HepG2 (cell line): ENCODE results near the gene CYSRT1. TPM values are rescaled to one million over a fixed set of nuclear protein-coding genes. Genes with fewer than 3 reads are reported as not detected.

Experiments used
- ATF2 ChIP-seq: sonication (generic); formaldehyde crosslinking; IDR thresholded peaks from 2 replicates; pipeline ENCODE4 v1.4.0; 2020; ENCODE audit warnings: missing genetic modification reagents
- ATRX ChIP-seq: sonication (generic); formaldehyde crosslinking; IDR thresholded peaks from 2 replicates; pipeline ENCODE4 v1.4.0; 2020; ENCODE audit warnings: missing genetic modification reagents, borderline replicate concordance
- ELF3 ChIP-seq: IDR thresholded peaks from 2 replicates; pipeline ENCODE4 v1.6.1; 2016; ENCODE audit warnings: missing genetic modification reagents, missing compliant biosample characterization
- FOXA3 ChIP-seq: IDR thresholded peaks from 2 replicates; pipeline ENCODE4 v1.6.1; 2016; ENCODE audit warnings: missing genetic modification reagents, missing compliant biosample characterization
- GPBP1L1 ChIP-seq: sonication (generic); formaldehyde crosslinking; IDR thresholded peaks from 2 replicates; pipeline ENCODE4 v1.5.0; 2020; ENCODE audit warnings: mild to moderate bottlenecking, missing genetic modification reagents
- HDAC1 ChIP-seq: sonication (generic); formaldehyde crosslinking; IDR thresholded peaks from 2 replicates; pipeline ENCODE4 v1.5.1; 2020; ENCODE audit warnings: mild to moderate bottlenecking, missing genetic modification reagents
- KLF9 ChIP-seq: IDR thresholded peaks from 2 replicates; pipeline ENCODE4 v1.6.1; 2016; ENCODE audit warnings: low read depth
- MBNL3 ChIP-seq: fragments of 250-450 bp; sonication (Bioruptor Pico); conservative IDR thresholded peaks from 2 replicates; pipeline ENCODE4 v1.8.0; 2022; ENCODE audit warnings: mild to moderate bottlenecking, inconsistent platforms
- RAD21 ChIP-seq: fragments of 450-650 bp; formaldehyde crosslinking; IDR thresholded peaks from 2 replicates; pipeline ENCODE4 v1.5.0; 2020; ENCODE audit warnings: mild to moderate bottlenecking
- RFXANK ChIP-seq: IDR thresholded peaks from 2 replicates; pipeline ENCODE4 v1.6.1; 2016
- SIN3B ChIP-seq: fragments of 150-350 bp; IDR thresholded peaks from 2 replicates; pipeline ENCODE4 v1.6.1; 2014; ENCODE audit warnings: low read length
- SMAD1 ChIP-seq: sonication (generic); formaldehyde crosslinking; IDR thresholded peaks from 2 replicates; pipeline ENCODE4 v1.4.0; 2020; ENCODE audit warnings: missing genetic modification reagents, low read depth, mild to moderate bottlenecking, borderline replicate concordance
- ZNF124 ChIP-seq: sonication (generic); formaldehyde crosslinking; IDR thresholded peaks from 2 replicates; pipeline ENCODE4 v1.4.0; 2020; ENCODE audit warnings: missing genetic modification reagents
- ZNF20 ChIP-seq: sonication (generic); formaldehyde crosslinking; IDR thresholded peaks from 2 replicates; pipeline ENCODE4 v1.4.0; 2020; ENCODE audit warnings: mild to moderate bottlenecking, moderate library complexity, missing genetic modification reagents
- ZNF292 ChIP-seq: sonication (generic); formaldehyde crosslinking; IDR thresholded peaks from 2 replicates; pipeline ENCODE4 v1.8.1; 2022; ENCODE audit warnings: mild to moderate bottlenecking, low read depth, missing genetic modification reagents, borderline replicate concordance
- ZNF331 ChIP-seq: sonication (generic); formaldehyde crosslinking; IDR thresholded peaks from 2 replicates; pipeline ENCODE4 v1.4.0; 2020; ENCODE audit warnings: missing genetic modification reagents
- ZNF451 ChIP-seq: sonication (generic); formaldehyde crosslinking; IDR thresholded peaks from 2 replicates; pipeline ENCODE4 v1.5.0; 2020; ENCODE audit warnings: mild to moderate bottlenecking, missing genetic modification reagents
- ZNF629 ChIP-seq: sonication (generic); formaldehyde crosslinking; conservative IDR thresholded peaks from 2 replicates; pipeline ENCODE4 v1.5.0; 2020; ENCODE audit warnings: missing genetic modification reagents
- polyA plus RNA-seq, 8 experiments: library from polyadenylated mRNA; depleted of rRNA in 3 of 8; stranded (reverse) in 7 of 8; unstranded in 1 of 8; fragments of >200 nt; fragmentation: Illumina TruSeq in 4 of 8; extraction: Trizol in 4 of 8; gene quantifications; 2 replicates each; pipeline versions ENCODE4 v1.2.1 to v1.2.3, GENCODE V29; 2011 to 2016; ENCODE audit warnings: low read depth in 4 of 8, missing spikeins in 1 of 8, mixed read lengths in 1 of 8; ENCODE audit not compliant: insufficient read depth in 1 of 8
- total RNA-seq, 5 experiments: library from RNA; depleted of rRNA; stranded (reverse); fragments of >200 nt; fragmentation: Illumina TruSeq; extraction: Trizol; gene quantifications; 2 replicates each; pipeline ENCODE4 v1.2.3, GENCODE V29; 2016; ENCODE audit warnings: low read depth in 1 of 5
- TF ChIP-seq, protein P1 (sequence below): sonication (generic); formaldehyde crosslinking; IDR thresholded peaks from 2 replicates; pipeline ENCODE4 v1.5.0; 2020; ENCODE audit warnings: mild to moderate bottlenecking, missing genetic modification reagents, moderate library complexity
- TF ChIP-seq, protein P2 (sequence below): sonication (generic); formaldehyde crosslinking; IDR thresholded peaks from 2 replicates; pipeline ENCODE4 v1.4.0; 2020; ENCODE audit warnings: missing genetic modification reagents
- TF ChIP-seq, protein P3 (sequence below): IDR thresholded peaks from 2 replicates; pipeline ENCODE4 v1.6.1; 2016; ENCODE audit warnings: control low read depth
- TF ChIP-seq, protein P4 (sequence below): sonication (generic); formaldehyde crosslinking; conservative IDR thresholded peaks from 2 replicates; pipeline ENCODE4 v1.8.0; 2022; ENCODE audit warnings: missing genetic modification reagents

The CYSRT1 gene
- total and polyA plus RNA-seq, 2 of the 13 experiments (the other 11 are each of a cell fraction or from before 2014, with no cell fraction given): 1.5 to 2.1 TPM

DNA sequence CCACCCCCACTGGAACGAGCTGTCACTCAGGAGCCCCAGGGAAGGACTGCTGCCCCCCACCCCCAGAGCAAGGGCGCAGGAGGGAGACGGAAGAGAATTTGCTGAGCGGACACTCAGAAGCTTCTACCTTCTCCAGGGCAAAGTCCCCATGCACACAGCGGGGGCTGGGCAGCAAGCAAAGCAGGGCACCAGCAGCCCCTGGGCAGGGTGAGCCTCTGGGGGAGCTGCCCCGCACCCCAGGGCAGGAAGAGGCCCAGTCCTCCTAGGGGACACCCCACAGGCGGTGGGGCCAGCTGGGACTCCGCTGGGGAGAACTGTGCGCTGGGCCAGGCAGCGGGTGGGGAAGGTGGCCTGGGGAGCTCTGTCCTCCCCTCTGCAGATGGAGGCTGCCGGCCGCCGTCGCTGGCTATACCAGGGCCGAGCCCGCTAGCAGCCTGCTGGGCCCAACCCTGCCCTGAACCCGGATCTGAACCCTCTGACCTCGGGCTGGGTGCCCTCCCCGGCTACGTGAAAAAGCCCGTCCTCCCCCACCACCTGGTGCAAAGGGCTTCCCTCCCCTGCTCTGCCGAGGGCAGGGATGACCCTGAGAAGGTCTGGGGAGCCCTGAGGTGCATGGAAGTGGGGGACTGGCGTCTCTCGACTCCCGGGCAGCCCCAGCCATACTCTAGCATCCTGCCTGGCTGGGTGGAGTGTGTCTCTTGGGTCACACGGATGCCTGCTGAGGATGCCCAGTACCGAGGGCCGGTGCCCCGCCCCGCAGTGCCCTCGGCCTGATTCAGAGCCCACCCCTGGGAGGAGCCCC is 5.1 kb downstream of the CYSRT1 start (continued):
- TF ChIP-seq ZNF451 (CRISPR knock-in tag) (peak; percentile 63; the same call in 1 of the 2 replicates), ATRX (CRISPR knock-in tag) (no peak), RFXANK (CRISPR knock-in tag) (no peak), ELF3 (CRISPR knock-in tag) (peak; percentile 48), ATF2 (no peak; the same call in 1 of the 2 replicates), ZNF629 (no peak; the same call in 1 of the 2 replicates), ZNF20 (CRISPR knock-in tag) (no peak), ZNF331 (CRISPR knock-in tag) (0 out of 2 replicates have a peak, but pooled peaks have one; percentile 11), FOXA3 (CRISPR knock-in tag) (no peak; the same call in 1 of the 2 replicates), RAD21 (CRISPR knock-in tag) (no peak), ZNF124 (no peak), SIN3B (no peak), GPBP1L1 (CRISPR knock-in tag) (no peak), KLF9 (CRISPR knock-in tag) (no peak), HDAC1 (CRISPR knock-in tag) (peak; percentile 72), ZNF292 (no peak), MBNL3 (CRISPR knock-in tag) (no peak), SMAD1 (CRISPR knock-in tag) (peak; percentile 20; the same call in 1 of the 2 replicates)
- TF ChIP-seq, protein P1, sequence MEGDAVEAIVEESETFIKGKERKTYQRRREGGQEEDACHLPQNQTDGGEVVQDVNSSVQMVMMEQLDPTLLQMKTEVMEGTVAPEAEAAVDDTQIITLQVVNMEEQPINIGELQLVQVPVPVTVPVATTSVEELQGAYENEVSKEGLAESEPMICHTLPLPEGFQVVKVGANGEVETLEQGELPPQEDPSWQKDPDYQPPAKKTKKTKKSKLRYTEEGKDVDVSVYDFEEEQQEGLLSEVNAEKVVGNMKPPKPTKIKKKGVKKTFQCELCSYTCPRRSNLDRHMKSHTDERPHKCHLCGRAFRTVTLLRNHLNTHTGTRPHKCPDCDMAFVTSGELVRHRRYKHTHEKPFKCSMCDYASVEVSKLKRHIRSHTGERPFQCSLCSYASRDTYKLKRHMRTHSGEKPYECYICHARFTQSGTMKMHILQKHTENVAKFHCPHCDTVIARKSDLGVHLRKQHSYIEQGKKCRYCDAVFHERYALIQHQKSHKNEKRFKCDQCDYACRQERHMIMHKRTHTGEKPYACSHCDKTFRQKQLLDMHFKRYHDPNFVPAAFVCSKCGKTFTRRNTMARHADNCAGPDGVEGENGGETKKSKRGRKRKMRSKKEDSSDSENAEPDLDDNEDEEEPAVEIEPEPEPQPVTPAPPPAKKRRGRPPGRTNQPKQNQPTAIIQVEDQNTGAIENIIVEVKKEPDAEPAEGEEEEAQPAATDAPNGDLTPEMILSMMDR: peak; percentile 20; the same call in 1 of the 2 replicates
- TF ChIP-seq, protein P2, sequence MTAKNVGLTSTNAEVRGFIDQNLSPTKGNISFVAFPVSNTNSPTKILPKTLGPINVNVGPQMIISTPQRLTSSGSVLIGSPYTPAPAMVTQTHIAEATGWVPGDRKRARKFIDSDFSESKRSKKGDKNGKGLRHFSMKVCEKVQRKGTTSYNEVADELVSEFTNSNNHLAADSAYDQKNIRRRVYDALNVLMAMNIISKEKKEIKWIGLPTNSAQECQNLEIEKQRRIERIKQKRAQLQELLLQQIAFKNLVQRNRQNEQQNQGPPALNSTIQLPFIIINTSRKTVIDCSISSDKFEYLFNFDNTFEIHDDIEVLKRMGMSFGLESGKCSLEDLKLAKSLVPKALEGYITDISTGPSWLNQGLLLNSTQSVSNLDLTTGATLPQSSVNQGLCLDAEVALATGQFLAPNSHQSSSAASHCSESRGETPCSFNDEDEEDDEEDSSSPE: no peak
- TF ChIP-seq, protein P3, sequence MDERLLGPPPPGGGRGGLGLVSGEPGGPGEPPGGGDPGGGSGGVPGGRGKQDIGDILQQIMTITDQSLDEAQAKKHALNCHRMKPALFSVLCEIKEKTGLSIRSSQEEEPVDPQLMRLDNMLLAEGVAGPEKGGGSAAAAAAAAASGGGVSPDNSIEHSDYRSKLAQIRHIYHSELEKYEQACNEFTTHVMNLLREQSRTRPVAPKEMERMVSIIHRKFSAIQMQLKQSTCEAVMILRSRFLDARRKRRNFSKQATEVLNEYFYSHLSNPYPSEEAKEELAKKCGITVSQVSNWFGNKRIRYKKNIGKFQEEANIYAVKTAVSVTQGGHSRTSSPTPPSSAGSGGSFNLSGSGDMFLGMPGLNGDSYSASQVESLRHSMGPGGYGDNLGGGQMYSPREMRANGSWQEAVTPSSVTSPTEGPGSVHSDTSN: peak; percentile 58; the same call in 1 of the 2 replicates
- TF ChIP-seq, protein P4, sequence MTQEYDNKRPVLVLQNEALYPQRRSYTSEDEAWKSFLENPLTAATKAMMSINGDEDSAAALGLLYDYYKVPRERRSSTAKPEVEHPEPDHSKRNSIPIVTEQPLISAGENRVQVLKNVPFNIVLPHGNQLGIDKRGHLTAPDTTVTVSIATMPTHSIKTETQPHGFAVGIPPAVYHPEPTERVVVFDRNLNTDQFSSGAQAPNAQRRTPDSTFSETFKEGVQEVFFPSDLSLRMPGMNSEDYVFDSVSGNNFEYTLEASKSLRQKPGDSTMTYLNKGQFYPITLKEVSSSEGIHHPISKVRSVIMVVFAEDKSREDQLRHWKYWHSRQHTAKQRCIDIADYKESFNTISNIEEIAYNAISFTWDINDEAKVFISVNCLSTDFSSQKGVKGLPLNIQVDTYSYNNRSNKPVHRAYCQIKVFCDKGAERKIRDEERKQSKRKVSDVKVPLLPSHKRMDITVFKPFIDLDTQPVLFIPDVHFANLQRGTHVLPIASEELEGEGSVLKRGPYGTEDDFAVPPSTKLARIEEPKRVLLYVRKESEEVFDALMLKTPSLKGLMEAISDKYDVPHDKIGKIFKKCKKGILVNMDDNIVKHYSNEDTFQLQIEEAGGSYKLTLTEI (CRISPR knock-in tag): no peak
